HepG2 (cell line): ENCODE measurements around the gene ARL14EP. TPM values are rescaled to one million over a fixed set of nuclear protein-coding genes. Genes with fewer than 3 reads are reported as not detected.

ENCODE experiments used
- ASH2L ChIP-seq: fragments of 300-600, 200-600 bp; sonication (generic); IDR thresholded peaks from 2 replicates; pipeline ENCODE4 v1.7.0; 2017; ENCODE audit warnings: low read depth, mild to moderate bottlenecking, moderate library complexity, mixed read lengths, low read length; ENCODE audit not compliant: insufficient read length
- ATRX ChIP-seq: sonication (generic); formaldehyde crosslinking; IDR thresholded peaks from 2 replicates; pipeline ENCODE4 v1.4.0; 2020; ENCODE audit warnings: missing genetic modification reagents, borderline replicate concordance
- DR1 ChIP-seq: sonication (generic); formaldehyde crosslinking; IDR thresholded peaks from 2 replicates; pipeline ENCODE4 v1.8.0; 2021; ENCODE audit warnings: mild to moderate bottlenecking, missing genetic modification reagents, inconsistent platforms
- ELF3 ChIP-seq: IDR thresholded peaks from 2 replicates; pipeline ENCODE4 v1.6.1; 2016; ENCODE audit warnings: missing genetic modification reagents, missing compliant biosample characterization
- HMG20A ChIP-seq: IDR thresholded peaks from 2 replicates; pipeline ENCODE4 v1.6.1; 2016; ENCODE audit warnings: borderline replicate concordance
- MIER3 ChIP-seq: IDR thresholded peaks from 2 replicates; pipeline ENCODE4 v1.6.1; 2016; ENCODE audit warnings: missing compliant biosample characterization, borderline replicate concordance
- NCOR1 ChIP-seq: fragments of 200-600 bp; sonication (generic); IDR thresholded peaks from 2 replicates; pipeline ENCODE4 v1.7.0; 2017; ENCODE audit warnings: antibody characterized with exemption, low read length, borderline replicate concordance
- NR2C2 ChIP-seq: sonication (generic); formaldehyde crosslinking; IDR thresholded peaks from 2 replicates; pipeline ENCODE4 v1.4.0; 2020; ENCODE audit warnings: missing genetic modification reagents, mild to moderate bottlenecking, moderate library complexity, borderline replicate concordance
- PHF20 ChIP-seq: sonication (generic); formaldehyde crosslinking; IDR thresholded peaks from 2 replicates; pipeline ENCODE4 v1.5.0; 2020; ENCODE audit warnings: mild to moderate bottlenecking, missing genetic modification reagents
- RCOR2 ChIP-seq: IDR thresholded peaks from 2 replicates; pipeline ENCODE4 v1.6.1; 2016; ENCODE audit warnings: missing biosample characterization, missing genetic modification reagents
- RXRB ChIP-seq: IDR thresholded peaks from 2 replicates; pipeline ENCODE4 v1.6.1; 2016; ENCODE audit warnings: borderline replicate concordance, missing genetic modification reagents, missing compliant biosample characterization
- SMAD3 ChIP-seq: sonication (generic); formaldehyde crosslinking; IDR thresholded peaks from 2 replicates; pipeline ENCODE4 v1.4.0; 2020; ENCODE audit warnings: missing genetic modification reagents
- SOX13 ChIP-seq, 3 experiments: fragments of 450-650 bp in 1 of 3; sonication (generic) in 1 of 3; formaldehyde crosslinking in 1 of 3; IDR thresholded peaks in 2 of 3; conservative IDR thresholded peaks in 1 of 3; 2 replicates each; pipeline versions ENCODE4 v1.5.0 to v1.6.1; 2016 to 2020; ENCODE audit warnings: antibody characterized with exemption in 1 of 3, mild to moderate bottlenecking in 1 of 3, missing compliant biosample characterization in 1 of 3, missing genetic modification reagents in 1 of 3, moderate library complexity in 1 of 3
- SOX5 ChIP-seq: IDR thresholded peaks from 2 replicates; pipeline ENCODE4 v1.6.1; 2016; ENCODE audit warnings: borderline replicate concordance
- THAP11 ChIP-seq: IDR thresholded peaks from 2 replicates; pipeline ENCODE4 v1.6.1; 2016; ENCODE audit warnings: missing biosample characterization, missing genetic modification reagents
- YEATS2 ChIP-seq: sonication (generic); formaldehyde crosslinking; IDR thresholded peaks from 2 replicates; pipeline ENCODE4 v1.4.0; 2020; ENCODE audit warnings: missing genetic modification reagents, borderline replicate concordance
- ZBTB21 ChIP-seq: sonication (generic); formaldehyde crosslinking; IDR thresholded peaks from 2 replicates; pipeline ENCODE4 v1.4.0; 2020; ENCODE audit warnings: missing genetic modification reagents
- ZFP36L2 ChIP-seq: sonication (generic); formaldehyde crosslinking; IDR thresholded peaks from 2 replicates; pipeline ENCODE4 v1.4.0; 2020; ENCODE audit warnings: missing genetic modification reagents
- ZFP82 ChIP-seq: sonication (generic); formaldehyde crosslinking; IDR thresholded peaks from 2 replicates; pipeline ENCODE4 v1.5.1; 2020; ENCODE audit warnings: mild to moderate bottlenecking, missing genetic modification reagents, borderline replicate concordance
- ZNF12 ChIP-seq: sonication (generic); formaldehyde crosslinking; IDR thresholded peaks from 2 replicates; pipeline ENCODE4 v1.5.0; 2020; ENCODE audit warnings: missing genetic modification reagents
- ZNF383 ChIP-seq: sonication (generic); formaldehyde crosslinking; IDR thresholded peaks from 2 replicates; pipeline ENCODE4 v1.4.0; 2020; ENCODE audit warnings: missing genetic modification reagents, mild to moderate bottlenecking, borderline replicate concordance
- ZNF451 ChIP-seq: sonication (generic); formaldehyde crosslinking; IDR thresholded peaks from 2 replicates; pipeline ENCODE4 v1.5.0; 2020; ENCODE audit warnings: mild to moderate bottlenecking, missing genetic modification reagents
- ZNF550 ChIP-seq: sonication (generic); formaldehyde crosslinking; IDR thresholded peaks from 2 replicates; pipeline ENCODE4 v1.4.0; 2020; ENCODE audit warnings: mild to moderate bottlenecking, missing genetic modification reagents, borderline replicate concordance
- ZNF552 ChIP-seq: sonication (generic); formaldehyde crosslinking; IDR thresholded peaks from 2 replicates; pipeline ENCODE4 v1.9.0; 2022; ENCODE audit warnings: missing genetic modification reagents, mild to moderate bottlenecking, borderline replicate concordance
- ZNF775 ChIP-seq: sonication (generic); formaldehyde crosslinking; IDR thresholded peaks from 2 replicates; pipeline ENCODE4 v1.4.0; 2020; ENCODE audit warnings: missing genetic modification reagents, mild to moderate bottlenecking, moderate library complexity, borderline replicate concordance
- ZNF839 ChIP-seq: sonication (generic); formaldehyde crosslinking; IDR thresholded peaks from 2 replicates; pipeline ENCODE4 v1.4.0; 2020; ENCODE audit warnings: missing genetic modification reagents, mild to moderate bottlenecking, borderline replicate concordance
- polyA plus RNA-seq, 8 experiments: library from polyadenylated mRNA; depleted of rRNA in 3 of 8; stranded (reverse) in 7 of 8; unstranded in 1 of 8; fragments of >200 nt; fragmentation: Illumina TruSeq in 4 of 8; extraction: Trizol in 4 of 8; gene quantifications; 2 replicates each; pipeline versions ENCODE4 v1.2.1 to v1.2.3, GENCODE V29; 2011 to 2016; ENCODE audit warnings: low read depth in 4 of 8, missing spikeins in 1 of 8, mixed read lengths in 1 of 8; ENCODE audit not compliant: insufficient read depth in 1 of 8
- total RNA-seq, 5 experiments: library from RNA; depleted of rRNA; stranded (reverse); fragments of >200 nt; fragmentation: Illumina TruSeq; extraction: Trizol; gene quantifications; 2 replicates each; pipeline ENCODE4 v1.2.3, GENCODE V29; 2016; ENCODE audit warnings: low read depth in 1 of 5
- TF ChIP-seq, protein P1 (sequence below): sonication (generic); formaldehyde crosslinking; IDR thresholded peaks from 2 replicates; pipeline ENCODE4 v1.4.0; 2020; ENCODE audit warnings: missing genetic modification reagents, borderline replicate concordance
- TF ChIP-seq, protein P2 (sequence below): sonication (generic); formaldehyde crosslinking; IDR thresholded peaks from 2 replicates; pipeline ENCODE4 v1.4.0; 2020; ENCODE audit warnings: missing genetic modification reagents

The ARL14EP gene
- total and polyA plus RNA-seq, 2 of the 13 experiments (the other 11 are each of a cell fraction or from before 2014, with no cell fraction given): 9.8 to 15.4 TPM

DNA sequence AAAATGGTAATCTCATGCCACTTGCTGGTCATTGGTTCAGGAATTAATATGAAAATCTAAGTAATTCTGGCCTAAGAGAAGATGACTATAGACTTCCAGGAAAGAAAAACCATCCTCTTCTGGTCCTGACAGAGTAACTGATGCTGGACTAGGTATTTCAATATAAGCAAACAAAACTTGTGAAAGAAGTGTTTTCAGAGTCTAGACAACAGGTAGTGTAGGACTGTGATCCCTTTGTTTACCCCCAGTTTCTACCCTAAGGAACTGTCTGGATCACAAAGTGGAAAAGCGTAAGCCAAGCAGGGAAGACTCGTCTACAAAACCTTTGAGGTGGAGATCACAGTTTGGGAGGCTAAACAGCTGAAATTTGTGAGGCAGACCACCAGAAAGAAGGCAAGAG is 30.4 kb upstream of the ARL14EP start (continued):
- TF ChIP-seq ZNF451 (CRISPR knock-in tag) (no peak), MIER3 (peak; percentile 45; the same call in 1 of the 2 replicates), THAP11 (peak; percentile 62), ZNF552 (CRISPR knock-in tag) (no peak), SOX13 (IDR thresholded peaks at IDR 0.05) (no peak), SOX13 (CRISPR knock-in tag; conservative IDR thresholded peaks at IDR 0.05 in 1 of 2, IDR thresholded peaks at IDR 0.05 in 1 of 2) (peak in 1 of 2 experiments; percentile 84; a peak in 2 of 4 replicates), SMAD3 (CRISPR knock-in tag) (peak; percentile 82), ATRX (CRISPR knock-in tag) (no peak), HMG20A (CRISPR knock-in tag) (peak; percentile 73), ZNF383 (CRISPR knock-in tag) (no peak), ZNF12 (CRISPR knock-in tag) (no peak), PHF20 (CRISPR knock-in tag) (no peak), ZNF839 (no peak), RCOR2 (CRISPR knock-in tag) (0 out of 2 replicates have a peak, but pooled peaks have one; percentile 44), ZFP36L2 (CRISPR knock-in tag) (no peak), DR1 (CRISPR knock-in tag) (no peak), YEATS2 (CRISPR knock-in tag) (0 out of 2 replicates have a peak, but pooled peaks have one; percentile 23), NR2C2 (CRISPR knock-in tag) (no peak), RXRB (CRISPR knock-in tag) (0 out of 2 replicates have a peak, but pooled peaks have one; percentile 20), NCOR1 (0 out of 2 replicates have a peak, but pooled peaks have one; percentile 39), ELF3 (0 out of 2 replicates have a peak, but pooled peaks have one; percentile 49), ZNF775 (no peak), ZBTB21 (CRISPR knock-in tag) (no peak), ZFP82 (no peak), ZNF550 (CRISPR knock-in tag) (no peak), SOX5 (CRISPR knock-in tag) (peak; percentile 86), ASH2L (no peak)
- TF ChIP-seq, protein P1, sequence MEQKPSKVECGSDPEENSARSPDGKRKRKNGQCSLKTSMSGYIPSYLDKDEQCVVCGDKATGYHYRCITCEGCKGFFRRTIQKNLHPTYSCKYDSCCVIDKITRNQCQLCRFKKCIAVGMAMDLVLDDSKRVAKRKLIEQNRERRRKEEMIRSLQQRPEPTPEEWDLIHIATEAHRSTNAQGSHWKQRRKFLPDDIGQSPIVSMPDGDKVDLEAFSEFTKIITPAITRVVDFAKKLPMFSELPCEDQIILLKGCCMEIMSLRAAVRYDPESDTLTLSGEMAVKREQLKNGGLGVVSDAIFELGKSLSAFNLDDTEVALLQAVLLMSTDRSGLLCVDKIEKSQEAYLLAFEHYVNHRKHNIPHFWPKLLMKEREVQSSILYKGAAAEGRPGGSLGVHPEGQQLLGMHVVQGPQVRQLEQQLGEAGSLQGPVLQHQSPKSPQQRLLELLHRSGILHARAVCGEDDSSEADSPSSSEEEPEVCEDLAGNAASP (CRISPR knock-in tag): 0 out of 2 replicates have a peak, but pooled peaks have one; percentile 13
- TF ChIP-seq, protein P2, sequence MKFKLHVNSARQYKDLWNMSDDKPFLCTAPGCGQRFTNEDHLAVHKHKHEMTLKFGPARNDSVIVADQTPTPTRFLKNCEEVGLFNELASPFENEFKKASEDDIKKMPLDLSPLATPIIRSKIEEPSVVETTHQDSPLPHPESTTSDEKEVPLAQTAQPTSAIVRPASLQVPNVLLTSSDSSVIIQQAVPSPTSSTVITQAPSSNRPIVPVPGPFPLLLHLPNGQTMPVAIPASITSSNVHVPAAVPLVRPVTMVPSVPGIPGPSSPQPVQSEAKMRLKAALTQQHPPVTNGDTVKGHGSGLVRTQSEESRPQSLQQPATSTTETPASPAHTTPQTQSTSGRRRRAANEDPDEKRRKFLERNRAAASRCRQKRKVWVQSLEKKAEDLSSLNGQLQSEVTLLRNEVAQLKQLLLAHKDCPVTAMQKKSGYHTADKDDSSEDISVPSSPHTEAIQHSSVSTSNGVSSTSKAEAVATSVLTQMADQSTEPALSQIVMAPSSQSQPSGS (CRISPR knock-in tag): no peak
